Uterus (tissue), 4 donors: ENCODE results near the gene ACTR6. TPM values are rescaled to one million over a fixed set of nuclear protein-coding genes. Genes with fewer than 3 reads are reported as not detected.

Experiments
- DNase-seq, 2 donors: peaks; one replicate each; pipeline ENCODE4 v3.0.0-alpha.2; 2019 to 2020
- H3K27ac ChIP-seq, 2 donors: fragments of 200-600 bp; sonication (generic); 1 replicate in 1 of 2; 2 replicates in 1 of 2; pipeline ENCODE4 v1.5.1; 2016 to 2018
- H3K27me3 ChIP-seq, 2 donors: fragments of 200-600 bp; sonication (generic); one replicate each; pipeline ENCODE4 v1.5.1; 2018 to 2019; ENCODE audit warnings: control low read depth in 1 of 2
- H3K36me3 ChIP-seq, 2 donors: fragments of 200-600 bp; sonication (generic); one replicate each; pipeline ENCODE4 v1.5.1; 2019; ENCODE audit warnings: control low read depth in 1 of 2
- H3K4me1 ChIP-seq, 2 donors: fragments of 200-600 bp; sonication (generic); one replicate each; pipeline ENCODE4 v1.5.1; 2018 to 2019; ENCODE audit warnings: control low read depth in 1 of 2
- H3K4me3 ChIP-seq, 2 donors: fragments of 200-600 bp; sonication (generic); 1 replicate in 1 of 2; 2 replicates in 1 of 2; pipeline ENCODE4 v1.5.1; 2018 to 2019; ENCODE audit warnings: mild to moderate bottlenecking in 1 of 2
- H3K9me3 ChIP-seq, 2 donors: fragments of 200-600 bp; sonication (generic); one replicate each; pipeline ENCODE4 v1.5.1; 2019; ENCODE audit warnings: control low read depth in 1 of 2
- CTCF ChIP-seq, 4 experiments: fragments of 200-600 bp in 2 of 4; fragments of 450-650 bp in 2 of 4; sonication (generic) in 2 of 4; IDR thresholded peaks; one replicate each; pipeline ENCODE4 v1.5.1; 2016 to 2019; ENCODE audit warnings: antibody characterized with exemption in 4 of 4, mild to moderate bottlenecking in 2 of 4, moderate library complexity in 1 of 4
- POLR2A ChIP-seq, 2 donors: fragments of 450-650 bp; IDR thresholded peaks; one replicate each; pipeline ENCODE4 v1.6.1; 2016; ENCODE audit warnings: antibody characterized with exemption in 2 of 2, mild to moderate bottlenecking in 1 of 2, moderate library complexity in 1 of 2
- intact Hi-C: fragments of 100-400 bp; cut with DNase I; formaldehyde crosslinking; loops from one replicate; pipeline ENCODE4 v1.15.1; 2023; ENCODE audit warnings: low total_unique reads
- microRNA counts, 2 donors: library from miRNA; unstranded; fragments of <30 nt; microRNA quantifications; one replicate each; lab custom pipeline; 2016 to 2017
- microRNA-seq: library from miRNA; unstranded; fragments of <30 nt; microRNA quantifications from one replicate; pipeline ENCODE4, GENCODE V29; 2016; ENCODE audit warnings: borderline microRNAs expressed, borderline replicate concordance
- small RNA-seq: library from RNA; depleted of rRNA; stranded (forward); fragments of <200 nt; gene quantifications from one replicate; pipeline ENCODE3, GENCODE V24; 2016
- total RNA-seq, 4 donors: library from RNA; depleted of rRNA in 3 of 4; stranded (reverse); fragments of >200 nt in 3 of 4; gene quantifications; one replicate each; pipeline versions ENCODE4 v1.1.0 to v1.2.4, GENCODE V29; 2014 to 2023
- donor health status: DM: yes; HTN: yes; CAD: no.

ACTR6 gene
- total RNA-seq, 4 donors from 2014 or later = 13.8 to 131 (median 34.8) TPM

GRCh38 chr12:100267603-100268281, 67.1 kb downstream of the ACTR6 start:
- intact Hi-C loops = no loop called here
- DNase-seq = no peak
- no peak for TF ChIP-seq POLR2A (IDR thresholded peaks at IDR 0.05)
- Histone ChIP-seq H3K4me1 (no peaks in the 10 kb centered on the region), H3K9me3 (no peaks in the 10 kb centered on the region), H3K27ac (peak overlapping the region; percentile 95), H3K27me3 (no peaks in the 10 kb centered on the region), H3K4me3 (peak overlapping the region; percentile 59 to 93), H3K36me3 (no peaks in the 10 kb centered on the region)

- Histone ChIP-seq H3K36me3 (no peaks in the 10 kb centered on the region), H3K4me1 (no peaks in the 10 kb centered on the region), H3K4me3 (no peak overlapping the region), H3K27me3 (no peaks in the 10 kb centered on the region), H3K27ac (no peak overlapping the region), H3K9me3 (no peaks in the 10 kb centered on the region)
- TF ChIP-seq POLR2A (IDR thresholded peaks at IDR 0.05) (no peak), CTCF (IDR thresholded peaks at IDR 0.05) (no peak)
- intact Hi-C loops = no loop called here
- no peak for DNase-seq
Measured at GRCh38 chr12:100268835-100269564, 68.4 kb downstream of the ACTR6 start.

- Histone ChIP-seq H3K4me1 (no peaks in the 10 kb centered on the region), H3K27ac (no peak overlapping the region), H3K27me3 (no peaks in the 10 kb centered on the region), H3K36me3 (no peaks in the 10 kb centered on the region), H3K9me3 (no peaks in the 10 kb centered on the region), H3K4me3 (no peak overlapping the region)
- DNase-seq = no peak
- intact Hi-C loops = no loop called here
- TF ChIP-seq POLR2A (IDR thresholded peaks at IDR 0.05) (no peak), CTCF (IDR thresholded peaks at IDR 0.05) (no peak)
Measured at GRCh38 chr12:100273782-100274181, 73.2 kb downstream of the ACTR6 start.

MicroRNAs within 50 kb of the gene (microRNA counts, 767-probe panel; counts per million panel counts)
- microRNA hsa-miR-1827 (lab: Ali Mortazavi, UCI) = 0 counts per million in 2 donors

Small RNA genes within 50 kb of the gene (microRNA-seq; reads per million reads assigned to microRNA genes)
- gene MIR1827 = not detected

Small RNA genes within 50 kb of the gene (small RNA-seq; reads per million reads assigned to genes)
- gene MIR1827 (not detected), gene RF00019 (not detected), gene RN7SL176P (not detected)

Other genes with a start within 250 kb of the ACTR6 start
- 10 to 100 TPM; 16.6 to 62.6 (median 40.2) TPM for gene ANKS1B, start 215.9 kb upstream of the ACTR6 start, total RNA-seq
- gene BLTP3B, start 57.9 kb upstream of the ACTR6 start, total RNA-seq = 10 to 100 TPM in 3 of 4 donors, 1 to 10 TPM in 1; 9.7 to 42.0 (median 25.1) TPM
- 10 to 100 TPM in 1 of 4 donors, 1 to 10 TPM in 2, not detected in 1; 1.2 to 11.1 (median 1.6) TPM for gene DEPDC4, start 66.3 kb downstream of the ACTR6 start, total RNA-seq
- gene SCYL2, start 66.4 kb downstream of the ACTR6 start, total RNA-seq = 100 to 1,000 TPM in 1 of 4 donors, 10 to 100 TPM in 3; 24.6 to 103 (median 42.5) TPM
- gene SLC17A8, start 156.3 kb downstream of the ACTR6 start, total RNA-seq = 1 to 10 TPM in 1 of 4 donors, not detected in 3; 1.1 TPM